DND-41 (cell line): ENCODE results near the gene RAD51B.

Experiments used
- CTCF ChIP-seq: IDR thresholded peaks from 2 replicates; pipeline ENCODE4 v1.5.1; 2012; ENCODE audit warnings: borderline replicate concordance, low read length, moderate library complexity, mild to moderate bottlenecking; ENCODE audit not compliant: poor library complexity, severe bottlenecking; ENCODE audit errors: extremely low read depth
- EZH2 ChIP-seq: IDR thresholded peaks from 3 replicates; pipeline ENCODE4 v1.6.1; 2012; ENCODE audit warnings: borderline replicate concordance, low read depth, mild to moderate bottlenecking, moderate library complexity, low read length, inconsistent platforms; ENCODE audit not compliant: severe bottlenecking

GRCh38 chr14:68563251-68564131, 743.9 kb downstream of the RAD51B start:
- no peak for TF ChIP-seq CTCF
- no peak for TF ChIP-seq EZH2
